Heart left ventricle (tissue), 13 donors: ENCODE results near the gene GTSE1.

Source experiments
- POLR2A ChIP-seq, 2 donors: fragments of 450-650 bp; IDR thresholded peaks; one replicate each; pipeline ENCODE4 v1.6.1; 2017; ENCODE audit warnings: antibody characterized with exemption in 2 of 2, mild to moderate bottlenecking in 2 of 2, moderate library complexity in 2 of 2
- TF ChIP-seq, protein P1 (sequence below), 12 donors: fragments of 200-600 bp; sonication (generic) in 4 of 12; IDR thresholded peaks; one replicate each; pipeline versions ENCODE4 v1.5.0 to v1.8.0; 2018 to 2022; ENCODE audit warnings: antibody characterized with exemption in 12 of 12, mild to moderate bottlenecking in 5 of 12
- donor health status: ischemic (EF 13 %, LVEDD 7.1; RV severe dilation, severe dysfunction).
- donor health status: DM: no; HTN: yes; CAD: no.
- donor health status: DM: no; HTN: no; CAD: no.
- donor health status: ischemic (EF 25% LVEDD 6.9; RV normal size, moderate dysfunction).
- donor health status: ischemic (EF 25% LVEDD 5.7; RV mildly dilated, moderate dysfunction).
- donor health status: ischemic (EF 35%, LVEDD 5.7; RV mildly dilated, moderate dysfunction).
- donor health status: nonischemic (EF 11% LVEDD 7.7; RV severe dilation, severe dysfunction).
- donor health status: DM: yes; HTN: yes; CAD: no.
- donor health status: PGD.
- donor health status: ischemic (EF 29% LVEDD 5.4; RV normal size, mild dysfunction).
- donor health status: nonischemic (EF 23%, LVEDD 6.1; RV moderate dilation, normal function).

DNA sequence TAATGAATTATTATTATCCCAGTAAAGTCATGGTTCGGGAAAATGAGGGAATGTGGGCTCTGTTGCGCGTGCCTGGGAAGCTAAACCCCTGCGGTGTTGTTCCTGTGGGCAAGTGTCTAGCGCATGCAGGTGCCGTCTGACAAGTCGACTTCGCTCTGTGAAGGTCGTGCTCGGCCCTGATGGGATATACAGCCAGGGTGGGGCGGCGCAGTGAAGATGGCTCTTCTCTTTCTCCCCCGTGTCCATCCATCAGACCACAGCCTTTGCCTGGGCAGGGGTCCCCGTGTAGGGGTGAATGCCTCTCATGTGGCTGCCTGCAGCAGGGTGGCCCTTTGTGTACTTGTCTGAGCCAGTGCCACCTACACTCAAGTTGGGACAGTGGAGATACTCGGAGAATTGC is 26.0 kb downstream of the GTSE1 start:
- TF ChIP-seq, protein P1, sequence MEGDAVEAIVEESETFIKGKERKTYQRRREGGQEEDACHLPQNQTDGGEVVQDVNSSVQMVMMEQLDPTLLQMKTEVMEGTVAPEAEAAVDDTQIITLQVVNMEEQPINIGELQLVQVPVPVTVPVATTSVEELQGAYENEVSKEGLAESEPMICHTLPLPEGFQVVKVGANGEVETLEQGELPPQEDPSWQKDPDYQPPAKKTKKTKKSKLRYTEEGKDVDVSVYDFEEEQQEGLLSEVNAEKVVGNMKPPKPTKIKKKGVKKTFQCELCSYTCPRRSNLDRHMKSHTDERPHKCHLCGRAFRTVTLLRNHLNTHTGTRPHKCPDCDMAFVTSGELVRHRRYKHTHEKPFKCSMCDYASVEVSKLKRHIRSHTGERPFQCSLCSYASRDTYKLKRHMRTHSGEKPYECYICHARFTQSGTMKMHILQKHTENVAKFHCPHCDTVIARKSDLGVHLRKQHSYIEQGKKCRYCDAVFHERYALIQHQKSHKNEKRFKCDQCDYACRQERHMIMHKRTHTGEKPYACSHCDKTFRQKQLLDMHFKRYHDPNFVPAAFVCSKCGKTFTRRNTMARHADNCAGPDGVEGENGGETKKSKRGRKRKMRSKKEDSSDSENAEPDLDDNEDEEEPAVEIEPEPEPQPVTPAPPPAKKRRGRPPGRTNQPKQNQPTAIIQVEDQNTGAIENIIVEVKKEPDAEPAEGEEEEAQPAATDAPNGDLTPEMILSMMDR (IDR thresholded peaks at IDR 0.05), result no peak
- TF ChIP-seq POLR2A (IDR thresholded peaks at IDR 0.05), result no peak
